ENCODE measurements around the gene GNG7.
"Not testable (repeated sequence)": the region's sequence is repeated elsewhere in the genome, so short reads cannot be mapped to it uniquely, and the experiment has no call there.

GRCh38 chr19:2606774-2607173 is 95.7 kb downstream of the GNG7 start:
- TF ChIP-seq CTCF (optimal IDR thresholded peaks at IDR 0.05 in 1 of 3, IDR thresholded peaks at IDR 0.05 in 1 of 3, conservative IDR thresholded peaks at IDR 0.05 in 1 of 3; ENCODE audit: extremely low read depth in 1 of 3, insufficient read depth in 2 of 3, low read length in 3 of 3); EZH2 (IDR thresholded peaks at IDR 0.05; ENCODE audit: low read length): not testable (repeated sequence)
